HG03139 (cell line): Measurements from ENCODE around the gene LDB2.

Source experiments
- ATAC-seq: cut with Tn5 transposase; IDR thresholded peaks from one replicate; pipeline ENCODE4 v1.9.1; 2021; ENCODE audit not compliant: unreplicated experiment

LDB2 gene

GRCh38 chr4:16607241-16608066, 291.0 kb downstream of the LDB2 start:
- ATAC-seq = no peak

- ATAC-seq = no peak
These were observed 291.8 kb downstream of the LDB2 start for GRCh38 chr4:16606691-16607090.

- ATAC-seq = no peak
These were observed 295.3 kb downstream of the LDB2 start for GRCh38 chr4:16603178-16603577.

GRCh38 chr4:16598597-16599206, 299.7 kb downstream of the LDB2 start:
- no peak for ATAC-seq

- ATAC-seq = no peak
These were observed 300.4 kb downstream of the LDB2 start for GRCh38 chr4:16597845-16598596.

GRCh38 chr4:16597443-16597842, 301.0 kb downstream of the LDB2 start:
- ATAC-seq = no peak

GRCh38 chr4:16596267-16596666, 302.2 kb downstream of the LDB2 start:
- no peak for ATAC-seq

- no peak for ATAC-seq
These were observed 304.3 kb downstream of the LDB2 start for GRCh38 chr4:16594128-16594527.

GRCh38 chr4:16593386-16593785, 305.1 kb downstream of the LDB2 start:
- no peak for ATAC-seq

- no peak for ATAC-seq
These were observed 307.1 kb downstream of the LDB2 start for GRCh38 chr4:16591272-16591826.

- no peak for ATAC-seq
These were observed 307.6 kb downstream of the LDB2 start for GRCh38 chr4:16590797-16591196.

- no peak for ATAC-seq
These were observed 309.8 kb downstream of the LDB2 start for GRCh38 chr4:16588651-16589050.

GRCh38 chr4:16588149-16588548, 310.3 kb downstream of the LDB2 start:
- ATAC-seq = no peak

GRCh38 chr4:16585053-16585452, 313.4 kb downstream of the LDB2 start:
- ATAC-seq = no peak

GRCh38 chr4:16583764-16584163, 314.7 kb downstream of the LDB2 start:
- ATAC-seq = no peak

GRCh38 chr4:16582526-16582925, 315.9 kb downstream of the LDB2 start:
- no peak for ATAC-seq

- ATAC-seq = no peak
These were observed 316.4 kb downstream of the LDB2 start for GRCh38 chr4:16582036-16582435.

- ATAC-seq = no peak
These were observed 317.3 kb downstream of the LDB2 start for GRCh38 chr4:16581117-16581516.

- ATAC-seq = no peak
These were observed 317.9 kb downstream of the LDB2 start for GRCh38 chr4:16580514-16580913.

GRCh38 chr4:16579866-16580265, 318.6 kb downstream of the LDB2 start:
- no peak for ATAC-seq

- ATAC-seq = no peak
These were observed 321.3 kb downstream of the LDB2 start for GRCh38 chr4:16577177-16577576.

- ATAC-seq = no peak
These were observed 323.5 kb downstream of the LDB2 start for GRCh38 chr4:16574981-16575380.
